K562 (cell line): ENCODE measurements around the gene WIPF3. TPM values are rescaled to one million over a fixed set of nuclear protein-coding genes. Genes with fewer than 3 reads are reported as not detected.

Experiments used
- DPF2 ChIP-seq: fragments of 450-650 bp; IDR thresholded peaks from 2 replicates; pipeline ENCODE4 v1.6.1; 2016
- EP400 ChIP-seq: fragments of 450-650 bp; IDR thresholded peaks from 2 replicates; pipeline ENCODE4 v1.6.1; 2017; ENCODE audit warnings: antibody characterized with exemption, mild to moderate bottlenecking, moderate library complexity
- FOXA3 ChIP-seq, 2 experiments: fragments of 450-650 bp in 1 of 2; sonication (generic) in 1 of 2; formaldehyde crosslinking; IDR thresholded peaks in 1 of 2; conservative IDR thresholded peaks in 1 of 2; 2 replicates each; pipeline versions ENCODE4 v1.4.0 to v1.8.0; 2020 to 2022; ENCODE audit warnings: mild to moderate bottlenecking in 2 of 2, missing genetic modification reagents in 1 of 2
- FOXK2 ChIP-seq, 2 experiments: fragments of 450-650 bp; IDR thresholded peaks in 1 of 2; conservative IDR thresholded peaks in 1 of 2; 2 replicates each; pipeline ENCODE4 v1.6.1; 2016; ENCODE audit warnings: low read depth in 2 of 2, mild to moderate bottlenecking in 1 of 2
- KDM5B ChIP-seq: fragments of 200-600 bp; sonication (generic); IDR thresholded peaks from 2 replicates; pipeline ENCODE4 v1.6.1; 2012; ENCODE audit warnings: low read depth, mild to moderate bottlenecking, moderate library complexity, low read length, control low read depth, inconsistent platforms; ENCODE audit not compliant: insufficient replicate concordance
- MEIS2 ChIP-seq: fragments of 450-650 bp; IDR thresholded peaks from 2 replicates; pipeline ENCODE4 v1.6.1; 2014; ENCODE audit warnings: mild to moderate bottlenecking; ENCODE audit not compliant: partially characterized antibody
- NCOA1 ChIP-seq: fragments of 450-650 bp; IDR thresholded peaks from 2 replicates; pipeline ENCODE4 v1.6.1; 2016; ENCODE audit warnings: low read depth
- NCOR1 ChIP-seq: fragments of 450-650 bp; IDR thresholded peaks from 2 replicates; pipeline ENCODE4 v1.6.1; 2016; ENCODE audit warnings: mild to moderate bottlenecking, moderate library complexity
- NFIC ChIP-seq: fragments of 450-650 bp; IDR thresholded peaks from 2 replicates; pipeline ENCODE4 v1.6.1; 2017; ENCODE audit warnings: mild to moderate bottlenecking, inconsistent platforms
- NONO ChIP-seq, 2 experiments: fragments of 200-400 bp in 1 of 2; fragments of 450-650 bp in 1 of 2; formaldehyde crosslinking in 1 of 2; IDR thresholded peaks; 2 replicates each; pipeline ENCODE4 v1.6.1; 2017; ENCODE audit warnings: low read depth in 2 of 2, mild to moderate bottlenecking in 2 of 2, moderate library complexity in 2 of 2, low read length in 1 of 2
- NR2C1 ChIP-seq, 2 experiments: fragments of 450-650 bp; IDR thresholded peaks; 2 replicates each; pipeline ENCODE4 v1.6.1; 2017; ENCODE audit warnings: mild to moderate bottlenecking in 2 of 2, antibody characterized with exemption in 1 of 2, inconsistent platforms in 1 of 2, missing compliant biosample characterization in 1 of 2, missing genetic modification characterization in 1 of 2
- RCOR1 ChIP-seq, 2 experiments: IDR thresholded peaks; 2 replicates each; pipeline ENCODE4 v1.6.1; 2012; ENCODE audit warnings: low read depth in 2 of 2, low read length in 2 of 2, borderline replicate concordance in 1 of 2, improper control_type of control experiment in 1 of 2
- TCFL5 ChIP-seq: fragments of 250-450 bp; sonication (Bioruptor Pico); conservative IDR thresholded peaks from 2 replicates; pipeline ENCODE4 v1.6.1; 2021; ENCODE audit warnings: mild to moderate bottlenecking, moderate library complexity, matching md5 sums
- TRIM24 ChIP-seq, 2 experiments: fragments of 450-650 bp; IDR thresholded peaks; 2 replicates each; pipeline ENCODE4 v1.6.1; 2016
- polyA plus RNA-seq, 8 experiments: library from polyadenylated mRNA; depleted of rRNA in 4 of 8; stranded (reverse) in 5 of 8; unstranded in 3 of 8; fragments of >200 nt; fragmentation: Nextera tagmentation in 2 of 8; fragmentation: Illumina TruSeq in 1 of 8; extraction: Ambion mirVana in 2 of 8; extraction: Trizol in 1 of 8; gene quantifications; 2 replicates each; pipeline versions ENCODE4 v1.2.1 to v1.2.3, GENCODE V29; 2011 to 2014; ENCODE audit warnings: inconsistent platforms in 1 of 8, missing spikeins in 1 of 8
- total RNA-seq, 7 experiments: library from RNA; depleted of rRNA in 6 of 7; stranded (reverse); fragments of >200 nt in 6 of 7; fragmentation: Illumina TruSeq in 2 of 7; extraction: Trizol in 2 of 7; gene quantifications; 2 replicates each; pipeline versions ENCODE4 v1.2.1 to v1.2.3, GENCODE V29; 2011 to 2021; ENCODE audit warnings: low replicate concordance in 1 of 7
- TF ChIP-seq, protein P1 (sequence below): fragments of 200-800 bp; sonication (Bioruptor generic); IDR thresholded peaks from 2 replicates; pipeline ENCODE4 v1.6.1; 2017; ENCODE audit warnings: missing genetic modification characterization, missing compliant biosample characterization
- TF ChIP-seq, protein P2 (sequence below), 2 experiments: fragments of 450-650 bp; IDR thresholded peaks; 2 replicates each; pipeline ENCODE4 v1.6.1; 2018; ENCODE audit warnings: mild to moderate bottlenecking in 2 of 2, low read depth in 1 of 2; ENCODE audit not compliant: partially characterized antibody in 2 of 2
- TF ChIP-seq, protein P3 (sequence below): fragments of 450-650 bp; IDR thresholded peaks from one replicate; pipeline ENCODE4 v1.6.1; 2018; ENCODE audit warnings: mild to moderate bottlenecking, moderate library complexity; ENCODE audit not compliant: partially characterized antibody
- TF ChIP-seq, protein P4 (sequence below): fragments of 250-450 bp; sonication (Bioruptor Pico); IDR thresholded peaks from 2 replicates; pipeline ENCODE4 v1.5.0; 2022; ENCODE audit warnings: mild to moderate bottlenecking

Gene WIPF3
- total and polyA plus RNA-seq, 9 of the 15 experiments (the other 6 are each of a cell fraction or from before 2014, with no cell fraction given), result 0.18 to 3.2 (median 1.7) TPM

DNA sequence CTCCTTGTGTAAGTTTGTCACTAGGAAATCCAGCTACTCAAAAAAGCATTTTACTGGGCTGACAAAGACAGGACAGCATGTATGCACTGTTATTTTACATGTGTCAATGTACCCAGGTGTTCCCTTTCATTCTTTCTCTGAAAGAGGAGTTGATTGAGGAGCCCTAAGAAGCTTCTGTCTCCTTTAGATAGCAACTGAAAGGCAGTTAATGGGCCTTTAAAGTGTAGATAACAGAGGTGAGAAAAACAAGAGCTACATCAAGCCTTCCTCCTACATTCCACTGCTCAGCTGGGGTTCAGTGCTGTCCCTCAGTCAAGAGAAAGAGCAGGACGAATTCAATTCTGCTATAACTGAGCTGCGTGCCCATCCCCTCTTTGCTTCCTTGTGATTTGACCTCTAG is 12.8 kb upstream of the WIPF3 start (continued):
- TF ChIP-seq MEIS2 (peak; percentile 90), NONO (IDR thresholded peaks at IDR 0.05; ENCODE audit: low read depth in 2 of 2, low read length in 1 of 2) (peak in 1 of 2 experiments; percentile 79; a peak in 1 of 4 replicates), FOXK2 (conservative IDR thresholded peaks at IDR 0.05 in 1 of 2, IDR thresholded peaks at IDR 0.05 in 1 of 2; ENCODE audit: low read depth in 2 of 2) (peak; percentile 68 to 80), NCOR1 (peak; percentile 97), NCOA1 (peak; percentile 91), NFIC (peak; percentile 91), RCOR1 (IDR thresholded peaks at IDR 0.05; ENCODE audit: borderline replicate concordance in 1 of 2, low read depth in 2 of 2, low read length in 2 of 2) (peak; percentile 76 to 91; a peak in 3 of 4 replicates), NR2C1 (IDR thresholded peaks at IDR 0.05) (no peak), NR2C1 (tag; IDR thresholded peaks at IDR 0.05) (peak; percentile 61), KDM5B (no peak), FOXA3 (CRISPR knock-in tag; conservative IDR thresholded peaks at IDR 0.05 in 1 of 2, IDR thresholded peaks at IDR 0.05 in 1 of 2) (0 out of 4 replicates have a peak, but pooled peaks of 1 of the 2 experiments have one; percentile 6), DPF2 (peak; percentile 98), TRIM24 (IDR thresholded peaks at IDR 0.05) (peak; percentile 94 to 95), EP400 (peak; percentile 49; the same call in 1 of the 2 replicates), TCFL5 (CRISPR knock-in tag) (0 out of 2 replicates have a peak, but pooled peaks have one; percentile 50)
- TF ChIP-seq, protein P1, sequence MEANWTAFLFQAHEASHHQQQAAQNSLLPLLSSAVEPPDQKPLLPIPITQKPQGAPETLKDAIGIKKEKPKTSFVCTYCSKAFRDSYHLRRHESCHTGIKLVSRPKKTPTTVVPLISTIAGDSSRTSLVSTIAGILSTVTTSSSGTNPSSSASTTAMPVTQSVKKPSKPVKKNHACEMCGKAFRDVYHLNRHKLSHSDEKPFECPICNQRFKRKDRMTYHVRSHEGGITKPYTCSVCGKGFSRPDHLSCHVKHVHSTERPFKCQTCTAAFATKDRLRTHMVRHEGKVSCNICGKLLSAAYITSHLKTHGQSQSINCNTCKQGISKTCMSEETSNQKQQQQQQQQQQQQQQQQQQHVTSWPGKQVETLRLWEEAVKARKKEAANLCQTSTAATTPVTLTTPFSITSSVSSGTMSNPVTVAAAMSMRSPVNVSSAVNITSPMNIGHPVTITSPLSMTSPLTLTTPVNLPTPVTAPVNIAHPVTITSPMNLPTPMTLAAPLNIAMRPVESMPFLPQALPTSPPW, result peak; percentile 54
- TF ChIP-seq, protein P2, sequence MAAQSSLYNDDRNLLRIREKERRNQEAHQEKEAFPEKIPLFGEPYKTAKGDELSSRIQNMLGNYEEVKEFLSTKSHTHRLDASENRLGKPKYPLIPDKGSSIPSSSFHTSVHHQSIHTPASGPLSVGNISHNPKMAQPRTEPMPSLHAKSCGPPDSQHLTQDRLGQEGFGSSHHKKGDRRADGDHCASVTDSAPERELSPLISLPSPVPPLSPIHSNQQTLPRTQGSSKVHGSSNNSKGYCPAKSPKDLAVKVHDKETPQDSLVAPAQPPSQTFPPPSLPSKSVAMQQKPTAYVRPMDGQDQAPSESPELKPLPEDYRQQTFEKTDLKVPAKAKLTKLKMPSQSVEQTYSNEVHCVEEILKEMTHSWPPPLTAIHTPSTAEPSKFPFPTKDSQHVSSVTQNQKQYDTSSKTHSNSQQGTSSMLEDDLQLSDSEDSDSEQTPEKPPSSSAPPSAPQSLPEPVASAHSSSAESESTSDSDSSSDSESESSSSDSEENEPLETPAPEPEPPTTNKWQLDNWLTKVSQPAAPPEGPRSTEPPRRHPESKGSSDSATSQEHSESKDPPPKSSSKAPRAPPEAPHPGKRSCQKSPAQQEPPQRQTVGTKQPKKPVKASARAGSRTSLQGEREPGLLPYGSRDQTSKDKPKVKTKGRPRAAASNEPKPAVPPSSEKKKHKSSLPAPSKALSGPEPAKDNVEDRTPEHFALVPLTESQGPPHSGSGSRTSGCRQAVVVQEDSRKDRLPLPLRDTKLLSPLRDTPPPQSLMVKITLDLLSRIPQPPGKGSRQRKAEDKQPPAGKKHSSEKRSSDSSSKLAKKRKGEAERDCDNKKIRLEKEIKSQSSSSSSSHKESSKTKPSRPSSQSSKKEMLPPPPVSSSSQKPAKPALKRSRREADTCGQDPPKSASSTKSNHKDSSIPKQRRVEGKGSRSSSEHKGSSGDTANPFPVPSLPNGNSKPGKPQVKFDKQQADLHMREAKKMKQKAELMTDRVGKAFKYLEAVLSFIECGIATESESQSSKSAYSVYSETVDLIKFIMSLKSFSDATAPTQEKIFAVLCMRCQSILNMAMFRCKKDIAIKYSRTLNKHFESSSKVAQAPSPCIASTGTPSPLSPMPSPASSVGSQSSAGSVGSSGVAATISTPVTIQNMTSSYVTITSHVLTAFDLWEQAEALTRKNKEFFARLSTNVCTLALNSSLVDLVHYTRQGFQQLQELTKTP (IDR thresholded peaks at IDR 0.05; ENCODE audit: low read depth in 1 of 2, partially characterized antibody in 2 of 2), result peak in 1 of 2 experiments; percentile 78
- TF ChIP-seq, protein P3, sequence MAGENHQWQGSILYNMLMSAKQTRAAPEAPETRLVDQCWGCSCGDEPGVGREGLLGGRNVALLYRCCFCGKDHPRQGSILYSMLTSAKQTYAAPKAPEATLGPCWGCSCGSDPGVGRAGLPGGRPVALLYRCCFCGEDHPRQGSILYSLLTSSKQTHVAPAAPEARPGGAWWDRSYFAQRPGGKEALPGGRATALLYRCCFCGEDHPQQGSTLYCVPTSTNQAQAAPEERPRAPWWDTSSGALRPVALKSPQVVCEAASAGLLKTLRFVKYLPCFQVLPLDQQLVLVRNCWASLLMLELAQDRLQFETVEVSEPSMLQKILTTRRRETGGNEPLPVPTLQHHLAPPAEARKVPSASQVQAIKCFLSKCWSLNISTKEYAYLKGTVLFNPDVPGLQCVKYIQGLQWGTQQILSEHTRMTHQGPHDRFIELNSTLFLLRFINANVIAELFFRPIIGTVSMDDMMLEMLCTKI, result no peak
- TF ChIP-seq, protein P4, sequence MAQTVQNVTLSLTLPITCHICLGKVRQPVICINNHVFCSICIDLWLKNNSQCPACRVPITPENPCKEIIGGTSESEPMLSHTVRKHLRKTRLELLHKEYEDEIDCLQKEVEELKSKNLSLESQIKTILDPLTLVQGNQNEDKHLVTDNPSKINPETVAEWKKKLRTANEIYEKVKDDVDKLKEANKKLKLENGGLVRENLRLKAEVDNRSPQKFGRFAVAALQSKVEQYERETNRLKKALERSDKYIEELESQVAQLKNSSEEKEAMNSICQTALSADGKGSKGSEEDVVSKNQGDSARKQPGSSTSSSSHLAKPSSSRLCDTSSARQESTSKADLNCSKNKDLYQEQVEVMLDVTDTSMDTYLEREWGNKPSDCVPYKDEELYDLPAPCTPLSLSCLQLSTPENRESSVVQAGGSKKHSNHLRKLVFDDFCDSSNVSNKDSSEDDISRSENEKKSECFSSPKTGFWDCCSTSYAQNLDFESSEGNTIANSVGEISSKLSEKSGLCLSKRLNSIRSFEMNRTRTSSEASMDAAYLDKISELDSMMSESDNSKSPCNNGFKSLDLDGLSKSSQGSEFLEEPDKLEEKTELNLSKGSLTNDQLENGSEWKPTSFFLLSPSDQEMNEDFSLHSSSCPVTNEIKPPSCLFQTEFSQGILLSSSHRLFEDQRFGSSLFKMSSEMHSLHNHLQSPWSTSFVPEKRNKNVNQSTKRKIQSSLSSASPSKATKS (CRISPR knock-in tag), result no peak
